ENCODE data around the gene GABRG3. TPM values are rescaled to one million over a fixed set of nuclear protein-coding genes. Genes with fewer than 3 reads are reported as not detected.
A peak's percentile ranks its signal among the peaks of the same experiment; 100 is the strongest.
"Not testable (repeated sequence)": the region's sequence is repeated elsewhere in the genome, so short reads cannot be mapped to it uniquely, and the experiment has no call there.

GABRG3 gene
- polyA plus RNA-seq, 3 donors, result 0.92 to 2.1 (median 1.2) TPM

- DNase-seq (ENCODE audit: extremely low read depth in 1 of 11, low read depth in 9 of 11, low spot score in 4 of 11), result peak in 4 of 11 donors; percentile 18 to 38 (median 28)
These were observed 3.3 kb downstream of the GABRG3 start for GRCh38 chr15:26974120-26974780.

- DNase-seq (ENCODE audit: extremely low read depth in 1 of 11, low read depth in 9 of 11, low spot score in 4 of 11), result no peak
These were observed 10.5 kb downstream of the GABRG3 start for GRCh38 chr15:26981492-26981891.

- no peak for DNase-seq (ENCODE audit: extremely low read depth in 1 of 11, low read depth in 9 of 11, low spot score in 4 of 11)
These were observed 12.8 kb downstream of the GABRG3 start for GRCh38 chr15:26983822-26984221.

- DNase-seq (ENCODE audit: extremely low read depth in 1 of 11, low read depth in 9 of 11, low spot score in 4 of 11), result no peak
These were observed 14.1 kb downstream of the GABRG3 start for GRCh38 chr15:26985050-26985449.

- no peak for DNase-seq (ENCODE audit: extremely low read depth in 1 of 11, low read depth in 9 of 11, low spot score in 4 of 11)
These were observed 25.3 kb downstream of the GABRG3 start for GRCh38 chr15:26996250-26996649.

GRCh38 chr15:27003003-27003402 is 32.0 kb downstream of the GABRG3 start:
- DNase-seq (ENCODE audit: extremely low read depth in 1 of 11, low read depth in 9 of 11, low spot score in 4 of 11), result not testable (repeated sequence)

GRCh38 chr15:27004226-27004625 is 33.2 kb downstream of the GABRG3 start:
- DNase-seq (ENCODE audit: extremely low read depth in 1 of 11, low read depth in 9 of 11, low spot score in 4 of 11), result not testable (repeated sequence)

GRCh38 chr15:27017168-27017809 is 46.3 kb downstream of the GABRG3 start:
- peak; percentile 40 to 76 (median 54) for DNase-seq (ENCODE audit: extremely low read depth in 1 of 11, low read depth in 9 of 11, low spot score in 4 of 11)

- DNase-seq (ENCODE audit: extremely low read depth in 1 of 11, low read depth in 9 of 11, low spot score in 4 of 11), result no peak
These were observed 48.7 kb downstream of the GABRG3 start for GRCh38 chr15:27019687-27020086.

GRCh38 chr15:27025481-27025966 is 54.5 kb downstream of the GABRG3 start:
- no peak for DNase-seq (ENCODE audit: extremely low read depth in 1 of 11, low read depth in 9 of 11, low spot score in 4 of 11)

- no peak for DNase-seq (ENCODE audit: extremely low read depth in 1 of 11, low read depth in 9 of 11, low spot score in 4 of 11)
These were observed 56.2 kb downstream of the GABRG3 start for GRCh38 chr15:27027229-27027628.

GRCh38 chr15:27028858-27029477 is 58.0 kb downstream of the GABRG3 start:
- DNase-seq (ENCODE audit: extremely low read depth in 1 of 11, low read depth in 9 of 11, low spot score in 4 of 11), result peak in 2 of 11 donors; percentile 7 to 9

GRCh38 chr15:27036210-27036609 is 65.2 kb downstream of the GABRG3 start:
- DNase-seq (ENCODE audit: extremely low read depth in 1 of 11, low read depth in 9 of 11, low spot score in 4 of 11), result no peak

- no peak for DNase-seq (ENCODE audit: extremely low read depth in 1 of 11, low read depth in 9 of 11, low spot score in 4 of 11)
These were observed 66.5 kb downstream of the GABRG3 start for GRCh38 chr15:27037501-27037900.

GRCh38 chr15:27039152-27039551 is 68.2 kb downstream of the GABRG3 start:
- no peak for DNase-seq (ENCODE audit: extremely low read depth in 1 of 11, low read depth in 9 of 11, low spot score in 4 of 11)

GRCh38 chr15:27042230-27042629 is 71.2 kb downstream of the GABRG3 start:
- no peak for DNase-seq (ENCODE audit: extremely low read depth in 1 of 11, low read depth in 9 of 11, low spot score in 4 of 11)

GRCh38 chr15:27042646-27043045 is 71.7 kb downstream of the GABRG3 start:
- DNase-seq (ENCODE audit: extremely low read depth in 1 of 11, low read depth in 9 of 11, low spot score in 4 of 11), result no peak

- no peak for DNase-seq (ENCODE audit: extremely low read depth in 1 of 11, low read depth in 9 of 11, low spot score in 4 of 11)
These were observed 72.8 kb downstream of the GABRG3 start for GRCh38 chr15:27043770-27044169.

GRCh38 chr15:27045796-27046195 is 74.8 kb downstream of the GABRG3 start:
- no peak for DNase-seq (ENCODE audit: extremely low read depth in 1 of 11, low read depth in 9 of 11, low spot score in 4 of 11)

- DNase-seq (ENCODE audit: extremely low read depth in 1 of 11, low read depth in 9 of 11, low spot score in 4 of 11), result no peak
These were observed 75.9 kb downstream of the GABRG3 start for GRCh38 chr15:27046880-27047279.

Data from renal cortex interstitium (tissue), 11 donors.